ENCODE data around the gene NR2F6.

- TF ChIP-seq FOXM1 (IDR thresholded peaks at IDR 0.05; ENCODE audit: borderline replicate concordance, low read depth), result no peak
- no peak for TF ChIP-seq ZBTB7A (IDR thresholded peaks at IDR 0.05; ENCODE audit: low read depth)
- TF ChIP-seq TCF12 (IDR thresholded peaks at IDR 0.05; ENCODE audit: low read depth), result no peak
- no peak for TF ChIP-seq MAX (IDR thresholded peaks at IDR 0.05)
- no peak for TF ChIP-seq EGR1 (IDR thresholded peaks at IDR 0.05)
- no peak for TF ChIP-seq RAD21 (IDR thresholded peaks at IDR 0.05; ENCODE audit: low read depth)
- TF ChIP-seq EP300 (IDR thresholded peaks at IDR 0.05; ENCODE audit: borderline replicate concordance), result no peak
- no peak for TF ChIP-seq REST (IDR thresholded peaks at IDR 0.05; ENCODE audit: low read depth)
- TF ChIP-seq CREB1 (IDR thresholded peaks at IDR 0.05; ENCODE audit: low read depth), result no peak
- TF ChIP-seq TAF1 (IDR thresholded peaks at IDR 0.05; ENCODE audit: low read depth), result no peak
- no peak for TF ChIP-seq CEBPB (IDR thresholded peaks at IDR 0.05)
- no peak for TF ChIP-seq YY1 (IDR thresholded peaks at IDR 0.05; ENCODE audit: low read depth)
- no peak for TF ChIP-seq TEAD4 (IDR thresholded peaks at IDR 0.05)
Measured at GRCh38 chr19:17286752-17287151, 41.0 kb upstream of the NR2F6 start.
